ENCODE measurements around the gene SPIN1. TPM values are rescaled to one million over a fixed set of nuclear protein-coding genes. Genes with fewer than 3 reads are reported as not detected.

The SPIN1 gene
- total RNA-seq, 3 donors from 2014 or later (not counting 1 experiment from before 2014, with no cell fraction given): 30.3 to 46.1 (median 39.3) TPM

GRCh38 chr9:88429595-88430430 lies 41.6 kb downstream of the SPIN1 start:
- DNase-seq (no peak), ATAC-seq (no peak)
- intact Hi-C loops (cut with micrococcal nuclease): no loop called here
- no peaks in the 10 kb centered on the region for H3K9me3 Mint-ChIP-seq
- H3K9me3 ChIP-seq (ENCODE audit: control insufficient read depth, insufficient read depth, low read length): no peaks in the 10 kb centered on the region
- H3K4me1 Mint-ChIP-seq: peaks cover 19 to 37% of the 10 kb centered on the region in 2 donors
- no peak overlapping the region for H3K4me3 Mint-ChIP-seq
- H3K27ac ChIP-seq (ENCODE audit: low read length): no peak overlapping the region
- no peaks in the 10 kb centered on the region for H3K27me3 ChIP-seq (ENCODE audit: control insufficient read depth, insufficient read depth, low read length)
- WGBS (ENCODE audit: insufficient coverage): 95% methylated on average over 3 of the region's 3 CpGs
- H3K36me3 Mint-ChIP-seq: peaks cover 13% of the 10 kb centered on the region
- no peak overlapping the region for H3K4me3 ChIP-seq (ENCODE audit: low read length)
- peaks cover 3% of the 10 kb centered on the region for H3K4me1 ChIP-seq (ENCODE audit: control insufficient read depth, insufficient read depth, low read length)
- peaks cover 7% of the 10 kb centered on the region for H3K36me3 ChIP-seq (ENCODE audit: control insufficient read depth, insufficient read depth, low read length)
- H3K27me3 Mint-ChIP-seq (ENCODE audit: low read depth in 2 of 2): no peaks in the 10 kb centered on the region
- no peak overlapping the region for H3K27ac Mint-ChIP-seq
- no peak for TF ChIP-seq CTCF (IDR thresholded peaks at IDR 0.05)

GRCh38 chr9:88433583-88434255 lies 45.5 kb downstream of the SPIN1 start:
- intact Hi-C loops (cut with micrococcal nuclease): no loop called here
- Histone ChIP-seq H3K4me3 (ENCODE audit: low read length) (no peak overlapping the region), H3K27me3 (ENCODE audit: control insufficient read depth, insufficient read depth, low read length) (no peaks in the 10 kb centered on the region), H3K9me3 (ENCODE audit: control insufficient read depth, insufficient read depth, low read length) (no peaks in the 10 kb centered on the region), H3K36me3 (ENCODE audit: control insufficient read depth, insufficient read depth, low read length) (peaks cover 7% of the 10 kb centered on the region), H3K4me1 (ENCODE audit: control insufficient read depth, insufficient read depth, low read length) (peaks cover 18% of the 10 kb centered on the region), H3K27ac (ENCODE audit: low read length) (no peak overlapping the region)
- peaks cover 13% of the 10 kb centered on the region for H3K36me3 Mint-ChIP-seq
- no peaks in the 10 kb centered on the region for H3K9me3 Mint-ChIP-seq
- ATAC-seq (no peak), DNase-seq (no peak)
- no peak overlapping the region for H3K27ac Mint-ChIP-seq
- H3K27me3 Mint-ChIP-seq (ENCODE audit: low read depth in 2 of 2): no peaks in the 10 kb centered on the region
- H3K4me3 Mint-ChIP-seq: no peak overlapping the region
- peaks cover 38 to 55% of the 10 kb centered on the region in 2 donors for H3K4me1 Mint-ChIP-seq
- 81% methylated on average over 5 of the region's 5 CpGs for WGBS (ENCODE audit: insufficient coverage)
- TF ChIP-seq CTCF (IDR thresholded peaks at IDR 0.05): no peak

- peak; percentile 80 to 92 (median 83) for ATAC-seq
- Histone ChIP-seq H3K27ac (ENCODE audit: low read length) (peak overlapping the region; percentile 47), H3K36me3 (ENCODE audit: control insufficient read depth, insufficient read depth, low read length) (peaks cover 7% of the 10 kb centered on the region), H3K9me3 (ENCODE audit: control insufficient read depth, insufficient read depth, low read length) (no peaks in the 10 kb centered on the region), H3K4me3 (ENCODE audit: low read length) (no peak overlapping the region), H3K27me3 (ENCODE audit: control insufficient read depth, insufficient read depth, low read length) (no peaks in the 10 kb centered on the region), H3K4me1 (ENCODE audit: control insufficient read depth, insufficient read depth, low read length) (peaks cover 18% of the 10 kb centered on the region)
- no peak for TF ChIP-seq CTCF (IDR thresholded peaks at IDR 0.05)
- Mint-ChIP-seq H3K4me1 (peaks cover 48 to 53% of the 10 kb centered on the region in 2 donors), H3K36me3 (peaks cover 13% of the 10 kb centered on the region), H3K27ac (peak overlapping the region; percentile 76 to 78), H3K9me3 (no peaks in the 10 kb centered on the region), H3K27me3 (ENCODE audit: low read depth in 2 of 2) (no peaks in the 10 kb centered on the region), H3K4me3 (peak overlapping the region; percentile 72)
- 65% methylated on average over 2 of the region's 2 CpGs for WGBS (ENCODE audit: insufficient coverage)
- DNase-seq: peak in 1 of 2 donors; percentile 20
- intact Hi-C loops (cut with micrococcal nuclease): no loop called here
Measured at GRCh38 chr9:88435336-88435735, 47.1 kb downstream of the SPIN1 start.

Measured in natural killer cell (primary cell).